GM18861 (cell line): ENCODE measurements around the gene PSMA6.
"Not testable (repeated sequence)": the region's sequence is repeated elsewhere in the genome, so short reads cannot be mapped to it uniquely, and the experiment has no call there.

Source experiments
- ATAC-seq: cut with Tn5 transposase; IDR thresholded peaks from one replicate; pipeline ENCODE4 v1.9.1; 2021; ENCODE audit not compliant: unreplicated experiment

The PSMA6 gene

GRCh38 chr14:35319509-35319908 lies 27.3 kb downstream of the PSMA6 start:
- ATAC-seq: no peak

- ATAC-seq: no peak
Measured at GRCh38 chr14:35320472-35320871, 28.3 kb downstream of the PSMA6 start.

GRCh38 chr14:35326375-35326774 lies 34.2 kb downstream of the PSMA6 start:
- ATAC-seq: no peak

- peak; percentile 46 for ATAC-seq
Measured at GRCh38 chr14:35331605-35332516, 39.7 kb downstream of the PSMA6 start.

GRCh38 chr14:35332517-35333263 lies 40.5 kb downstream of the PSMA6 start:
- no peak for ATAC-seq

GRCh38 chr14:35333264-35333730 lies 41.1 kb downstream of the PSMA6 start:
- ATAC-seq: no peak

GRCh38 chr14:35333797-35334743 lies 41.9 kb downstream of the PSMA6 start:
- ATAC-seq: no peak

- no peak for ATAC-seq
Measured at GRCh38 chr14:35335388-35336092, 43.4 kb downstream of the PSMA6 start.

GRCh38 chr14:35336171-35336493 lies 44.0 kb downstream of the PSMA6 start:
- ATAC-seq: not testable (repeated sequence)

- no peak for ATAC-seq
Measured at GRCh38 chr14:35336494-35337268, 44.5 kb downstream of the PSMA6 start.

- ATAC-seq: no peak
Measured at GRCh38 chr14:35337269-35338255, 45.4 kb downstream of the PSMA6 start.

GRCh38 chr14:35338731-35339405 lies 46.7 kb downstream of the PSMA6 start:
- no peak for ATAC-seq

GRCh38 chr14:35339761-35340406 lies 47.7 kb downstream of the PSMA6 start:
- no peak for ATAC-seq

- ATAC-seq: no peak
Measured at GRCh38 chr14:35340616-35341453, 48.7 kb downstream of the PSMA6 start.

GRCh38 chr14:35341454-35341750 lies 49.2 kb downstream of the PSMA6 start:
- no peak for ATAC-seq

- ATAC-seq: peak; percentile 68
Measured at GRCh38 chr14:35341751-35342488, 49.7 kb downstream of the PSMA6 start.
